IMR-90 (cell line): Measurements from ENCODE around the gene HOXA7. TPM values are rescaled to one million over a fixed set of nuclear protein-coding genes. Genes with fewer than 3 reads are reported as not detected.

ENCODE experiments used
- ATAC-seq: fragments of 200-7000 bp; cut with Tn5 transposase; 2 replicates; pipeline ENCODE4 v1.9.1; 2020; ENCODE audit warnings: low read depth, mild to moderate bottlenecking, moderate library complexity
- BruUV-seq: library from RNA; stranded (reverse); fragments of 400-500 nt; replicated peaks from 2 replicates; lab custom pipeline; 2021; lab: Mats Ljungman, UMichigan
- CTCF ChIA-PET: fragments of 300-600 bp; formaldehyde crosslinking; extraction: SDS; loops from one replicate; lab custom pipeline; 2021; ENCODE audit warnings: antibody characterized with exemption; lab: Yijun Ruan, JAX
- POLR2A ChIA-PET: fragments of 300-600 bp; sonication (Branson Sonifier 250); formaldehyde crosslinking; loops from one replicate; lab custom pipeline; 2022; ENCODE audit warnings: antibody characterized with exemption; ENCODE audit not compliant: unreplicated experiment; lab: Charles Lee
- DNase-seq: peaks from one replicate; pipeline ENCODE4 v3.0.0; 2013
- H2AFZ ChIP-seq: replicated peaks from 2 replicates; pipeline ENCODE3; 2013; ENCODE audit warnings: low read length, mild to moderate bottlenecking; ENCODE audit not compliant: poor library complexity
- H2AK5ac ChIP-seq: 2 replicates; pipeline ENCODE4 v1.6.1; 2013; ENCODE audit warnings: low read depth, low read length, inconsistent platforms
- H2AK9ac ChIP-seq: replicated peaks from 2 replicates; pipeline ENCODE3; 2013; ENCODE audit warnings: mild to moderate bottlenecking, low read depth, low read length, moderate library complexity; ENCODE audit not compliant: poor library complexity
- H2BK120ac ChIP-seq: 2 replicates; pipeline ENCODE4 v1.6.1; 2013; ENCODE audit warnings: low read depth, low read length, inconsistent platforms
- H2BK15ac ChIP-seq: 3 replicates; pipeline ENCODE4 v1.6.1; 2013; ENCODE audit warnings: low read depth, low read length, inconsistent platforms
- H2BK20ac ChIP-seq: 2 replicates; pipeline ENCODE4 v1.6.1; 2013; ENCODE audit warnings: low read depth, mild to moderate bottlenecking, inconsistent platforms, low read length, moderate library complexity
- H2BK5ac ChIP-seq: 2 replicates; pipeline ENCODE4 v1.6.1; 2013; ENCODE audit warnings: mild to moderate bottlenecking, low read depth, low read length, inconsistent platforms; ENCODE audit not compliant: poor library complexity, severe bottlenecking
- H3K14ac ChIP-seq: replicated peaks from 2 replicates; pipeline ENCODE4 v1.6.1; 2013; ENCODE audit warnings: low read depth, low read length, inconsistent platforms
- H3K18ac ChIP-seq: 2 replicates; pipeline ENCODE4 v1.6.1; 2013; ENCODE audit warnings: low read depth, low read length, control low read depth
- H3K23ac ChIP-seq: 2 replicates; pipeline ENCODE4 v1.6.1; 2013; ENCODE audit warnings: low read depth, low read length, inconsistent platforms
- H3K27ac ChIP-seq: 2 replicates; pipeline ENCODE4 v1.5.1; 2013; ENCODE audit warnings: mild to moderate bottlenecking, control low read depth, low read length; ENCODE audit not compliant: insufficient read depth
- H3K27me3 ChIP-seq: 2 replicates; pipeline ENCODE4 v1.6.1; 2013; ENCODE audit warnings: low read length; ENCODE audit not compliant: control insufficient read depth, insufficient read depth
- H3K36me3 ChIP-seq: 2 replicates; pipeline ENCODE4 v1.6.1; 2013; ENCODE audit warnings: low read length, mixed read lengths; ENCODE audit not compliant: control insufficient read depth, insufficient read depth
- H3K4ac ChIP-seq: 2 replicates; pipeline ENCODE4 v1.6.1; 2013; ENCODE audit warnings: low read depth, low read length, inconsistent platforms
- H3K4me1 ChIP-seq: 2 replicates; pipeline ENCODE4 v1.6.1; 2013; ENCODE audit warnings: low read length, mixed read lengths; ENCODE audit not compliant: control insufficient read depth, insufficient read depth
- H3K4me2 ChIP-seq: 2 replicates; pipeline ENCODE4 v1.6.1; 2013; ENCODE audit warnings: low read depth, mild to moderate bottlenecking, control low read depth, low read length, moderate library complexity
- H3K4me3 ChIP-seq: 2 replicates; pipeline ENCODE4 v1.5.1; 2013; ENCODE audit warnings: low read depth, mild to moderate bottlenecking, control low read depth, low read length, moderate library complexity; ENCODE audit not compliant: insufficient read depth
- H3K56ac ChIP-seq: 2 replicates; pipeline ENCODE4 v1.6.1; 2013; ENCODE audit warnings: low read length, inconsistent platforms; ENCODE audit not compliant: insufficient read depth; ENCODE audit errors: extremely low read depth
- H3K79me1 ChIP-seq, 2 experiments: 2 replicates each; pipeline ENCODE4 v1.6.1; 2013; ENCODE audit warnings: low read length in 2 of 2, inconsistent platforms in 1 of 2, low read depth in 1 of 2
- H3K9ac ChIP-seq: 2 replicates; pipeline ENCODE4 v1.6.1; 2013; ENCODE audit warnings: low read depth, low read length, control low read depth
- H3K9me1 ChIP-seq: 2 replicates; pipeline ENCODE4 v1.6.1; 2013; ENCODE audit warnings: low read length, inconsistent platforms; ENCODE audit not compliant: insufficient read depth
- H3K9me3 ChIP-seq: 2 replicates; pipeline ENCODE4 v1.6.1; 2013; ENCODE audit warnings: low read length; ENCODE audit not compliant: control insufficient read depth, insufficient read depth
- H4K20me1 ChIP-seq: 2 replicates; pipeline ENCODE4 v1.6.1; 2013; ENCODE audit warnings: low read length, inconsistent platforms; ENCODE audit not compliant: insufficient read depth
- H4K5ac ChIP-seq: 2 replicates; pipeline ENCODE4 v1.6.1; 2013; ENCODE audit warnings: mild to moderate bottlenecking, low read depth, low read length, control low read depth
- H4K8ac ChIP-seq, 2 experiments: 2 replicates each; pipeline ENCODE4 v1.6.1; 2013; ENCODE audit warnings: low read depth in 2 of 2, low read length in 2 of 2, control low read depth in 1 of 2, inconsistent platforms in 1 of 2
- H4K91ac ChIP-seq: 2 replicates; pipeline ENCODE4 v1.6.1; 2013; ENCODE audit warnings: low read depth, low read length, inconsistent platforms; ENCODE audit not compliant: insufficient read depth
- BHLHE40 ChIP-seq: fragments of 150-350 bp; IDR thresholded peaks from 2 replicates; pipeline ENCODE4 v1.6.1; 2016; ENCODE audit warnings: mild to moderate bottlenecking, low read depth, low read length
- CHD1 ChIP-seq: IDR thresholded peaks from 2 replicates; pipeline ENCODE4 v1.6.1; 2012; ENCODE audit warnings: low read depth, low read length, improper control_type of control experiment
- CTCF ChIP-seq: conservative IDR thresholded peaks from 2 replicates; pipeline ENCODE4 v1.5.1; 2012; ENCODE audit warnings: mild to moderate bottlenecking, low read depth, low read length, improper control_type of control experiment
- FOS ChIP-seq: fragments of 150-350 bp; IDR thresholded peaks from 2 replicates; pipeline ENCODE4 v1.6.1; 2016; ENCODE audit warnings: low read depth, low read length
- MAFK ChIP-seq: IDR thresholded peaks from 2 replicates; pipeline ENCODE4 v1.6.1; 2012; ENCODE audit warnings: low read depth, low read length, improper control_type of control experiment
- MAZ ChIP-seq: IDR thresholded peaks from 2 replicates; pipeline ENCODE4 v1.6.1; 2012; ENCODE audit warnings: low read depth, mild to moderate bottlenecking, low read length, improper control_type of control experiment, moderate library complexity, borderline replicate concordance
- MXI1 ChIP-seq: IDR thresholded peaks from 2 replicates; pipeline ENCODE4 v1.6.1; 2012; ENCODE audit warnings: low read depth, mild to moderate bottlenecking, low read length, moderate library complexity, borderline replicate concordance
- NFE2L2 ChIP-seq: fragments of 150-350 bp; IDR thresholded peaks from 2 replicates; pipeline ENCODE4 v1.6.1; 2016; ENCODE audit warnings: low read depth, mild to moderate bottlenecking, low read length
- POLR2A ChIP-seq: IDR thresholded peaks from 2 replicates; pipeline ENCODE4 v1.6.1; 2012; ENCODE audit warnings: mild to moderate bottlenecking, low read depth, low read length
- RAD21 ChIP-seq: IDR thresholded peaks from 2 replicates; pipeline ENCODE4 v1.6.1; 2012; ENCODE audit warnings: low read length, improper control_type of control experiment
- RCOR1 ChIP-seq: IDR thresholded peaks from 2 replicates; pipeline ENCODE4 v1.6.1; 2012; ENCODE audit warnings: mild to moderate bottlenecking, low read length, improper control_type of control experiment; ENCODE audit not compliant: insufficient replicate concordance
- RFX5 ChIP-seq: IDR thresholded peaks from 2 replicates; pipeline ENCODE4 v1.8.0; 2012; ENCODE audit warnings: low read depth, mild to moderate bottlenecking, low read length, moderate library complexity
- SMC3 ChIP-seq: fragments of 150-350 bp; IDR thresholded peaks from 2 replicates; pipeline ENCODE4 v1.6.1; 2016; ENCODE audit warnings: low read depth, mild to moderate bottlenecking, antibody characterized with exemption, low read length, moderate library complexity
- USF2 ChIP-seq: fragments of 150-350 bp; IDR thresholded peaks from 2 replicates; pipeline ENCODE4 v1.6.1; 2017; ENCODE audit warnings: mild to moderate bottlenecking, antibody characterized with exemption, low read length, low read depth
- WGBS, 2 experiments: methylation state at CpG; one replicate each; pipeline versions ENCODE4 v1.1.5 to v1.1.7; 2013; ENCODE audit warnings: missing lambda C conversion rate in 2 of 2; ENCODE audit not compliant: insufficient read length in 1 of 2; ENCODE audit errors: extremely low coverage in 2 of 2; 5-methylcytosine and 5-hydroxymethylcytosine counted together
- dilution Hi-C: fragments of 300-500 bp; cut with HindIII; formaldehyde crosslinking; loops from one replicate; pipeline ENCODE4 v1.14.3; 2018; ENCODE audit warnings: low sequenced_read_pairs; ENCODE audit not compliant: unreplicated experiment
- in situ Hi-C: fragments of 300-500 bp; cut with MboI; formaldehyde crosslinking; loops from 3 replicates; pipeline ENCODE4 v1.14.3; 2019; ENCODE audit warnings: low sequenced_read_pairs, inconsistent platforms, mixed read lengths
- intact Hi-C: fragments of 100-400 bp; cut with micrococcal nuclease; formaldehyde crosslinking; loops from 2 replicates; pipeline ENCODE4 v1.10.0; 2022
- polyA plus RNA-seq, 3 experiments: library from polyadenylated mRNA; depleted of rRNA; stranded (reverse); fragments of >200 nt; gene quantifications; 2 replicates each; pipeline ENCODE4 v1.2.3, GENCODE V29; 2012; ENCODE audit warnings: low replicate concordance in 1 of 3
- total RNA-seq: library from RNA; depleted of rRNA; stranded (reverse); fragments of >200 nt; gene quantifications from 2 replicates; pipeline ENCODE4 v1.2.3, GENCODE V29; 2012

The HOXA7 gene
- total and polyA plus RNA-seq, 2 of the 4 experiments (the other 2 are of a cell fraction) = 0.18 to 1.7 TPM

- no peak overlapping the region for H2AK5ac ChIP-seq
- peaks cover 93% of the 10 kb centered on the region for H3K27me3 ChIP-seq
- H3K79me1 ChIP-seq = no peaks in the 10 kb centered on the region
- H3K18ac ChIP-seq = no peak overlapping the region
- H2BK120ac ChIP-seq = no peak overlapping the region
- no peak overlapping the region for H3K4ac ChIP-seq
- H3K9me1 ChIP-seq = no peaks in the 10 kb centered on the region
- H4K5ac ChIP-seq = no peak overlapping the region
- peak overlapping the region; percentile 46 for H3K4me2 ChIP-seq
- BruUV-seq = no TSS peak
- no peak overlapping the region for H3K23ac ChIP-seq
- H4K91ac ChIP-seq = no peak overlapping the region
- ATAC-seq (peak; percentile 70), DNase-seq (no peak)
- peak overlapping the region; percentile 38 for H3K4me3 ChIP-seq
- in situ Hi-C loops (no loop called here), intact Hi-C loops (no loop called here), dilution Hi-C loops (no loop called here)
- H2BK5ac ChIP-seq = no peak overlapping the region
- TF ChIP-seq CHD1 = no peak
- no peak for TF ChIP-seq SMC3
- no peak for TF ChIP-seq RAD21
- no peak for TF ChIP-seq FOS
- no peak for TF ChIP-seq RCOR1
- TF ChIP-seq RFX5 = no peak
- TF ChIP-seq USF2 = no peak
- TF ChIP-seq MAZ = no peak
- TF ChIP-seq BHLHE40 = no peak
- TF ChIP-seq MXI1 = no peak
- TF ChIP-seq MAFK = no peak
- TF ChIP-seq NFE2L2 = no peak
- no peak for TF ChIP-seq POLR2A
- no peak for TF ChIP-seq CTCF
- H4K8ac ChIP-seq = no peak overlapping the region
- no peaks in the 10 kb centered on the region for H3K4me1 ChIP-seq
- no peaks in the 10 kb centered on the region for H3K36me3 ChIP-seq
- H3K9me3 ChIP-seq = peaks cover 16% of the 10 kb centered on the region; the same call in 1 of the 2 replicates
- H3K56ac ChIP-seq = no peak overlapping the region
- POLR2A ChIA-PET = no interaction called here
- H2AFZ ChIP-seq = peak overlapping the region; percentile 54
- no peak overlapping the region for H3K14ac ChIP-seq
- CTCF ChIA-PET = no interaction called here
- H3K9ac ChIP-seq = no peak overlapping the region
- H4K20me1 ChIP-seq = peaks cover 19% of the 10 kb centered on the region; the same call in 1 of the 2 replicates
- no peak overlapping the region for H2BK20ac ChIP-seq
- H3K27ac ChIP-seq = no peak overlapping the region
- H2BK15ac ChIP-seq = no peak overlapping the region
- no peak overlapping the region for H2AK9ac ChIP-seq
- 10% methylated on average over 32 of the region's 58 CpGs; no CpG with 5 or more reads in 1 of the 2 experiments for WGBS, 2 experiments
Observed at GRCh38 chr7:27172823-27173510, 16.5 kb upstream of the HOXA7 start.
